Ascending aorta (tissue), 2 donors: Measurements from ENCODE around the gene MACROH2A1. TPM values are rescaled to one million over a fixed set of nuclear protein-coding genes. Genes with fewer than 3 reads are reported as not detected.

Source experiments
- DNase-seq, 2 donors: peaks; one replicate each; pipeline ENCODE4 v3.0.0-alpha.2; 2019; ENCODE audit warnings: low spot score in 2 of 2
- H3K27ac ChIP-seq, 2 donors: fragments of 200-600 bp; sonication (generic); one replicate each; pipeline ENCODE4 v1.5.1; 2016 to 2017; ENCODE audit warnings: mild to moderate bottlenecking in 1 of 2
- H3K27me3 ChIP-seq: fragments of 200-600 bp; sonication (generic); one replicate; pipeline ENCODE4 v1.5.1; 2017
- H3K36me3 ChIP-seq, 2 donors: fragments of 200-600 bp; sonication (generic); one replicate each; pipeline ENCODE4 v1.5.1; 2016
- H3K4me1 ChIP-seq, 2 donors: fragments of 200-600 bp; sonication (generic); one replicate each; pipeline ENCODE4 v1.5.1; 2016 to 2017; ENCODE audit warnings: mild to moderate bottlenecking in 1 of 2
- H3K4me3 ChIP-seq, 2 donors: fragments of 200-600 bp; sonication (generic); one replicate each; pipeline ENCODE4 v1.5.1; 2016 to 2017; ENCODE audit warnings: mild to moderate bottlenecking in 1 of 2
- H3K9me3 ChIP-seq, 2 donors: fragments of 200-600 bp; sonication (generic); one replicate each; pipeline ENCODE4 v1.5.1; 2016
- CTCF ChIP-seq, 3 experiments: fragments of 200-600 bp in 2 of 3; fragments of 450-650 bp in 1 of 3; sonication (generic) in 2 of 3; IDR thresholded peaks; one replicate each; pipeline ENCODE4 v1.5.1; 2016 to 2019; ENCODE audit warnings: antibody characterized with exemption in 3 of 3, mild to moderate bottlenecking in 1 of 3, moderate library complexity in 1 of 3
- intact Hi-C: fragments of 100-400 bp; cut with DNase I; formaldehyde crosslinking; loops from one replicate; pipeline ENCODE4 v1.15.1; 2023
- total RNA-seq: library from RNA; depleted of rRNA; stranded (reverse); fragments of >200 nt; gene quantifications from one replicate; pipeline ENCODE4 v1.1.0, GENCODE V29; 2016

MACROH2A1 gene
- total RNA-seq, 1 donor from 2014 or later, result 216 TPM

DNA sequence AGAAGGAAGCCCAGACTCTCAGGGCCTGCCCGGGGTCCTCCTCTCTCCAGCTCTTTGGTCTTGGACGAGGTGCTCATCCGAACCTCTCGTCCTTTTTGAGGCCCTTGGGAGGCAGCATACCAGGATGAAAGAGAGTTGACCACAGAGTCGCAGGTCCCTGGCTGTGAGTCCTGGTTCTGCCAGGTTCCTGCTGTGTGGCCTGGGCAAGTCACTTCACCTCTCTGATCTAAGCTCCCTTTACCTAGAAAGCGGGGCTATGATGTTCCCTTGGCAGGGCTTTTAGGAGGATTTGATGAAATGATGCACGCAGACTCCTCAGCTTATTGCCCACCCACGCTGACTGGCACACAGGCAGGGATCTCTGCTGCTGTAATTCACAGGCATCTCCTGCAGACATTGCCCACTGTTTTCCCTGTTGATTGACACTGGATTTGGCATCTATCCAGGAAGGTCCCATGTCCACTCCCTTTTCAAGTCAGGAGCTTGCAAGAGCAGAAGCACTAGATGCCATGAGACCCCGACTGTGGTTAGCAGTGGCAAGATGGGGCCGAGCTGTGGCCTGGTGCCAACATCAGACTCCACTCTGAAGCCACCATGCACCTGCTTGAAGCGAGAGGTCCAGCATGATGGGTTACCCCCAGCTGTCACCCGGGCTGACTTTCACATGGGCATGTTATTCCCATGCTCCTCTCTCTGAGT, 71.5 kb downstream of the MACROH2A1 start:
- Histone ChIP-seq H3K9me3 (no peaks in the 10 kb centered on the region), H3K27ac (no peak overlapping the region), H3K4me1 (no peaks in the 10 kb centered on the region), H3K4me3 (no peak overlapping the region), H3K36me3 (peaks cover 0 to 5% of the 10 kb centered on the region in 2 donors), H3K27me3 (no peaks in the 10 kb centered on the region)
- TF ChIP-seq CTCF (IDR thresholded peaks at IDR 0.05), result no peak
- DNase-seq, result no peak
- intact Hi-C loops, result no loop called here

DNA sequence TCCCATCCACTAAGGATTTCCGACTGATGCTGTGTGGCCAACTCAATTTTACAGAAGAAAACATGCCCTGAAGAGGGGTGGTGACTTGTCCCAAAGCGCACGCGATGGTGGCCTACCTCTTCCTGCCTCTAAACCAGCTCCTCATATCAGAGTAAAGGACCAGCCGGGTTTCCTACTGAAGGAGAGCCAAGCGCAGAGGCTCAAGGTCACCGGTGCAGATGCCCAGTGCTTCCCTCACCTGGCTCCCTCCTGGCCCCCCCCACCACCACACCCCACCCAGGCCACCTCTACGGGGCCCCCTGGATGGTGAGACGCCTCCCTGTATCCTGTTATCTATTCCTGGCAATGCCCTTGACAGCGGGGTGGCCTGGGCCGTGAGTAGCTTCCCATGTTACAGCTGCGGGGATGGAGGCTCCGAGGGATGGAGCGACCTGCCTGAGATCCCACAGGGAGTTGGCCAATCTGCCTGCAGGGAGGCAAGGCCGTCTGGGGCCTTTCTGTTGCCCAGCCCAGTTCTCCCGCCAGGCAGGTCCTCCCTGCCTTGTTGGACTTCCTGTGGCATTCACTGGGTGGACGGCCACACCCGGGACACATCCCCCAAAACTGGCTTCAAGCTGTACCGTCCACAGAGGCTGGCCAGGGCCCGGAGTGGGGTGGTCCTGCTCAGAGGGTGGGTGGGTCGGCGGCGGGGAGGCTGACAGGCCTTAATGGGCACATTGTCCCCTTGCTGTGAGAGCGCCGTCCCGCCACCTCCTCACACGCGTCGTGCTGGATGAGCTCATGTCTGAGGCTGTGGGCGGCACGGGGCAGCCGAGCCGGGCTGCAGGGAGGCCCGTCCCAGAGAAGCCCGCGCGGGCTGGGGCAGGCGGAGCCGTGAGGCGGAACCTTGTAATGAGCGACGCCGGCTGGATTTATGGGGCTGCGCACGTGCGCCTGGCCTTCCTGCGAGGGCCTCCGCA, 72.5 kb downstream of the MACROH2A1 start:
- Histone ChIP-seq H3K9me3 (no peaks in the 10 kb centered on the region), H3K27ac (no peak overlapping the region), H3K36me3 (peaks cover 0 to 5% of the 10 kb centered on the region in 2 donors), H3K4me3 (no peak overlapping the region), H3K4me1 (no peaks in the 10 kb centered on the region), H3K27me3 (no peaks in the 10 kb centered on the region)
- TF ChIP-seq CTCF (IDR thresholded peaks at IDR 0.05), result no peak
- intact Hi-C loops, result no loop called here
- DNase-seq, result no peak

- no peaks in the 10 kb centered on the region for H3K27me3 ChIP-seq
- no peak overlapping the region for H3K4me3 ChIP-seq
- intact Hi-C loops, result no loop called here
- H3K27ac ChIP-seq, result no peak overlapping the region
- no peaks in the 10 kb centered on the region for H3K4me1 ChIP-seq
- no peak for DNase-seq
- H3K36me3 ChIP-seq, result no peaks in the 10 kb centered on the region
- TF ChIP-seq CTCF (IDR thresholded peaks at IDR 0.05), result no peak
- H3K9me3 ChIP-seq, result no peaks in the 10 kb centered on the region
These were observed 74.0 kb downstream of the MACROH2A1 start for GRCh38 chr5:135324897-135325650.

DNA sequence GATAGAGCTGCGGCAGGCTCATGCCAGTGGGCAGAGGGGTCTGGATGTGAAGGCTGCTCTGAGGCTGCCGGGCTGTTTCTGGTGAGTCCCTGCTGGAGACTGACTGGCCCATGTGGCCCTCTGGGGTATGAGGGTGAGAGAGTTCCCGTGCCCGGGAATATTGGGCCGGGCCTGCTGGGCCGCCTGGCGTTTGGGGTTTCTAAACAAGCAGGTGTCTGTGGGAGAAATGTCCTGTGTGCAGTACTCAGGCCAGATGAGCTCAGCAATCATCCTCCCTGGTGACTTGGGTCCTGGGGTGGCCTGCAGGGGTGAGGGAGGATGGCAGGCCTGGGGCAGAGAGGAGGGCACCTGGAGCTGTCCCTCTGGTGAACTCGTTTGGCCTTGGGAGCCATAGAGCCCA, 74.9 kb downstream of the MACROH2A1 start:
- Histone ChIP-seq H3K27me3 (no peaks in the 10 kb centered on the region), H3K27ac (no peak overlapping the region), H3K9me3 (no peaks in the 10 kb centered on the region), H3K4me1 (no peaks in the 10 kb centered on the region), H3K4me3 (no peak overlapping the region), H3K36me3 (no peaks in the 10 kb centered on the region)
- no peak for TF ChIP-seq CTCF (IDR thresholded peaks at IDR 0.05)
- no peak for DNase-seq
- intact Hi-C loops, result no loop called here

- no peak for DNase-seq
- intact Hi-C loops, result no loop called here
- H3K27me3 ChIP-seq, result no peaks in the 10 kb centered on the region
- H3K36me3 ChIP-seq, result no peaks in the 10 kb centered on the region
- no peak overlapping the region for H3K4me3 ChIP-seq
- no peaks in the 10 kb centered on the region for H3K9me3 ChIP-seq
- TF ChIP-seq CTCF (IDR thresholded peaks at IDR 0.05), result no peak
- no peak overlapping the region for H3K27ac ChIP-seq
- no peaks in the 10 kb centered on the region for H3K4me1 ChIP-seq
These were observed 75.3 kb downstream of the MACROH2A1 start for GRCh38 chr5:135323701-135324132.
